ENCODE results near the gene ME3.

- TF ChIP-seq, protein P1, sequence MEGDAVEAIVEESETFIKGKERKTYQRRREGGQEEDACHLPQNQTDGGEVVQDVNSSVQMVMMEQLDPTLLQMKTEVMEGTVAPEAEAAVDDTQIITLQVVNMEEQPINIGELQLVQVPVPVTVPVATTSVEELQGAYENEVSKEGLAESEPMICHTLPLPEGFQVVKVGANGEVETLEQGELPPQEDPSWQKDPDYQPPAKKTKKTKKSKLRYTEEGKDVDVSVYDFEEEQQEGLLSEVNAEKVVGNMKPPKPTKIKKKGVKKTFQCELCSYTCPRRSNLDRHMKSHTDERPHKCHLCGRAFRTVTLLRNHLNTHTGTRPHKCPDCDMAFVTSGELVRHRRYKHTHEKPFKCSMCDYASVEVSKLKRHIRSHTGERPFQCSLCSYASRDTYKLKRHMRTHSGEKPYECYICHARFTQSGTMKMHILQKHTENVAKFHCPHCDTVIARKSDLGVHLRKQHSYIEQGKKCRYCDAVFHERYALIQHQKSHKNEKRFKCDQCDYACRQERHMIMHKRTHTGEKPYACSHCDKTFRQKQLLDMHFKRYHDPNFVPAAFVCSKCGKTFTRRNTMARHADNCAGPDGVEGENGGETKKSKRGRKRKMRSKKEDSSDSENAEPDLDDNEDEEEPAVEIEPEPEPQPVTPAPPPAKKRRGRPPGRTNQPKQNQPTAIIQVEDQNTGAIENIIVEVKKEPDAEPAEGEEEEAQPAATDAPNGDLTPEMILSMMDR (IDR thresholded peaks at IDR 0.05): no peak
- no peak for TF ChIP-seq POLR2A (IDR thresholded peaks at IDR 0.05)
These were observed 50.6 kb downstream of the ME3 start for GRCh38 chr11:86621854-86622253.

All from lower leg skin (tissue), 3 donors.